ENCODE results near the gene AKT1S1.
A peak's percentile ranks its signal among the peaks of the same experiment; 100 is the strongest.

Gene AKT1S1

GRCh38 chr19:49904136-49904535, 27.0 kb upstream of the AKT1S1 start:
- TF ChIP-seq CTCF (IDR thresholded peaks at IDR 0.05) = no peak
- Histone ChIP-seq H3K4me3 (no peak overlapping the region), H3K27ac (no peak overlapping the region)
- DNase-seq (ENCODE audit: low spot score) = no peak

- peak within 1 kb of the TSS in 1 of 2 donors; percentile 74 for H3K27ac ChIP-seq
- peak within 1 kb of the TSS; percentile 28 for H3K4me3 ChIP-seq
- no peak for TF ChIP-seq CTCF (IDR thresholded peaks at IDR 0.05)
- no peak for DNase-seq (ENCODE audit: low spot score)
These were observed 19.9 kb upstream of the AKT1S1 start, which contains the start of gene IL4I1 for GRCh38 chr19:49896863-49897621. IL4I1 (minus strand) TSS chr19:49896887; CDS start chr19:49896160, 727 bp downstream.

- no peak overlapping the region for H3K4me3 ChIP-seq
- DNase-seq (ENCODE audit: low spot score) = no peak
- H3K27ac ChIP-seq = no peak overlapping the region
- no peak for TF ChIP-seq CTCF (IDR thresholded peaks at IDR 0.05)
These were observed 18.6 kb upstream of the AKT1S1 start for GRCh38 chr19:49895566-49896297.

GRCh38 chr19:49894879-49895565, 17.9 kb upstream of the AKT1S1 start:
- DNase-seq (ENCODE audit: low spot score) = no peak
- H3K27ac ChIP-seq = no peak overlapping the region
- no peak for TF ChIP-seq CTCF (IDR thresholded peaks at IDR 0.05)
- H3K4me3 ChIP-seq = no peak overlapping the region

- no peak for DNase-seq (ENCODE audit: low spot score)
- TF ChIP-seq CTCF (IDR thresholded peaks at IDR 0.05) = no peak
- Histone ChIP-seq H3K27ac (no peak overlapping the region), H3K4me3 (no peak overlapping the region)
These were observed 17.0 kb upstream of the AKT1S1 start for GRCh38 chr19:49894011-49894664.

- Histone ChIP-seq H3K27ac (no peak overlapping the region), H3K4me3 (no peak overlapping the region)
- no peak for DNase-seq (ENCODE audit: low spot score)
- no peak for TF ChIP-seq CTCF (IDR thresholded peaks at IDR 0.05)
These were observed 15.6 kb upstream of the AKT1S1 start for GRCh38 chr19:49892716-49893115.
